RKO (cell line): ENCODE measurements around the gene MLX.
"Not testable (repeated sequence)": the region's sequence is repeated elsewhere in the genome, so short reads cannot be mapped to it uniquely, and the experiment has no call there.

ENCODE experiments used
- DNase-seq: peaks from one replicate; pipeline ENCODE4 v3.0.0-alpha.2; 2016; ENCODE audit warnings: low spot score

MLX gene

DNA sequence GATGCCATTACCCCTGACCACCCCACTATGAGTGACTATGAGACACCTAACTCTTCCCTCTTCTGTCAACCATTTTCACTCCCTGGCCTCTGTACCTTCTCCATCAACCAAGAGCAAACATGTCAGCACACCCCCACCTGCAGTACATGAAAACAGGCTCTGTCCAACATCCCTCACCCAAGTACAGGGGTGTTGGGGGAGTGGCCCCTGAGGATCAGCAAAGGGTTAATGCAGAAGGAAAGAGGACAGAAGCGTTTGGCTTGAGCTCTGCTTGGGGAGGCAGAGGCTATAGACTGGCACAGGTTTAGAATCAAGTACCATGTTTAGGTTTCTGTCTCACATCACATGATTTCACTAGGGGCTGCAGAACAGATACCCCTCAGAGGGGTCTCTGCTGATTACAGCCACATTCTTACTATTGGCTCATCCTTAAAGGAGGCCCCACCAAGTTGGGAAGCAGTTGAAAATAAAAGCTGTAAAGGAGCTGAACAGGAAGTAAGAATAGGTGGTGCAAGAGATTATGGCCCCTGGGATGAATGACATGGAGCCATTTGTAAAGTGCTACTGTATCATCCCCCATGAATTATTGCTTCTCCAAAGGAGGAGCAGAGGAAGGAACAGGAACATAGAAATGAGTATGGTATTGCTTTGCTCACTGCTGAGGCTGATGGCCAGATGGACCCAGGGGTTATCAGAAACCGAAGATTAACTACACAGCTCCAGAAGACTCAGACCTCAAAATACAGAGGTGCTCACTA lies 13.1 kb downstream of the MLX start:
- no peak for DNase-seq

DNA sequence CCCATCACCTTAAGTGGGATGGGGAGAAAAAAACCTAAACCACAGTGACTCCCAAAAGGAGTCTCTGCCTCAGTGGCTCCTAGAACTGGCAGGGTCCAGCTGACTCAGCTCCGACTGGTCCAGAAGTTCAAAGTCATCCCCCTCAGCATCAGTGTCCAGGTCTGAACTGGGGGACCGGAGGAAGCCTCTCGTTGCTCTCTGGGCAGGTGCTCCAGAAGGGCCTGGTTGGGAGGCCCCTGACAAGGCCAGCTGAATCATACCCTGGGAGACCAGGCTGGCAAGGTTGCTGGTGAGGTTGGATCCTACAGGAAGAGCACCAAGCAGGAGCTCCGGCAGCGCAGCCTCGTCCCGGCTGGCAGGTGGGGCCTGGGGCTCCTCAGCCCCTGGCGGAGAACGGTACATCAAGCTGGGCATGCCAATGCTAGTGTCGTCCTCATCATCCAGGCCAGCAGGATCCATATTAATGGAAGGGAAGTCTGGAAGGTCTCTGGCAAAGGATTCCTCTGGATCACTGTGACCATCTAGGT lies 14.9 kb downstream of the MLX start:
- no peak for DNase-seq

- DNase-seq = no peak
Measured at GRCh38 chr17:42584880-42585279, 18.0 kb downstream of the MLX start.

DNA sequence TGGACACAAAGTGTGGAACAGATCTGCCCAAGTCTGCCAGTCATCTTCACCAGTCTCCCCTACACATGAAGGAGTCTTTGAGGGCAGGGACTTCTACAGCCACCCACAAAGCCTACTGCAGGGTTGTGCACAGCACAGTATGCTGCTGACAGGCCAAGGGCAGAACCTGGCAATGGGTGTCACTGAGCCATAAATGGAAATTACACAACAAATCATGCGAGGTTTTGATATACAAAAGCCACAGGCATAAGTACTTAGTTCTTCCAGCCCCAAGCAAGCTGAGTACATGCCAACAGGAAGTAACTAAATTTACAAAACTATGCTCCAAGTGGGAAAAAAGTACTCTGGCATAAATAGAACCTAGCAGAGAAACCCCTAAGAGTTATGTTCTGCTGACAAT lies 18.5 kb downstream of the MLX start:
- DNase-seq = no peak

GRCh38 chr17:42586514-42587230 lies 19.8 kb downstream of the MLX start:
- DNase-seq = no peak

GRCh38 chr17:42590886-42591285 lies 24.0 kb downstream of the MLX start:
- no peak for DNase-seq

- no peak for DNase-seq
Measured at GRCh38 chr17:42591411-42591810, 24.5 kb downstream of the MLX start.

- no peak for DNase-seq
Measured at GRCh38 chr17:42596386-42596785, 29.5 kb downstream of the MLX start.

DNA sequence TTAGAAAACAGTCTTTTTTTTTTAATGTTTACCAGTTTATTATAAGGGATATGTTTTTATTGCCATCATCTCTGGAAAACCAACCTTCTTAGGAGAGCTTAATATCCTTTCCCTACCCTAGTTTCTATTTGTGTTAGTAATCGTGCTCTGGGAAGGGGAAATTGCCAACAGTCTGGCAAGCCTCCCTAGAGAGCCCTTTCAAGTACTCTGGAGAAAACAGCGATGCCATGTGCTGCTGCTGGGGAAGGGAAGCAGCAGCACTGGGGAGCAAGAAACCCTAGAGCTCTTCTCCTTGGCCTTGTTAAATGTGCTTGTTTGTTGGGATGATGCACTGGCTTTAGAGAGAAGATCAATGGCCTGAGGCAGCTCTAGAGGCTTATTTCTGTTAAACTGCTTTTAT lies 32.0 kb downstream of the MLX start:
- DNase-seq = no peak

DNA sequence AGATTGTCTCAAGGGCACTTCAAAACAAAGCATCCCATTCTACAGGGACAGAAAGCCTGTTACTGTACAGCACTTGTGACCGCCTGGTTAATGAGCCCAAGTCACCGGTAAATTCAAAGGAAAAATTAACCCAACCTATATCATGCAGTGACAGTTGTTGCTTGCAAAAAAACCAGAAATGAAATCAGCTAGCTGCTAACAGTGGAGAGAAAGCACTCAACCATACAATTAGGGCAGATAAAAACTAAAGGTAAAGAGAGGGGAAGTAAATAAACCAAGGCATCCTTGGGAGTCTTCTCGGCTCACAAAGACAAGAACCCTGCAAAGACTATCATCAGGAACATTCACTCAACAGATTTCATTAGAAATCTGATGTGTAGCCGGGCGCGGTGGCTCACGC lies 36.4 kb downstream of the MLX start:
- no peak for DNase-seq

GRCh38 chr17:42607769-42608168 lies 40.9 kb downstream of the MLX start:
- no peak for DNase-seq

DNA sequence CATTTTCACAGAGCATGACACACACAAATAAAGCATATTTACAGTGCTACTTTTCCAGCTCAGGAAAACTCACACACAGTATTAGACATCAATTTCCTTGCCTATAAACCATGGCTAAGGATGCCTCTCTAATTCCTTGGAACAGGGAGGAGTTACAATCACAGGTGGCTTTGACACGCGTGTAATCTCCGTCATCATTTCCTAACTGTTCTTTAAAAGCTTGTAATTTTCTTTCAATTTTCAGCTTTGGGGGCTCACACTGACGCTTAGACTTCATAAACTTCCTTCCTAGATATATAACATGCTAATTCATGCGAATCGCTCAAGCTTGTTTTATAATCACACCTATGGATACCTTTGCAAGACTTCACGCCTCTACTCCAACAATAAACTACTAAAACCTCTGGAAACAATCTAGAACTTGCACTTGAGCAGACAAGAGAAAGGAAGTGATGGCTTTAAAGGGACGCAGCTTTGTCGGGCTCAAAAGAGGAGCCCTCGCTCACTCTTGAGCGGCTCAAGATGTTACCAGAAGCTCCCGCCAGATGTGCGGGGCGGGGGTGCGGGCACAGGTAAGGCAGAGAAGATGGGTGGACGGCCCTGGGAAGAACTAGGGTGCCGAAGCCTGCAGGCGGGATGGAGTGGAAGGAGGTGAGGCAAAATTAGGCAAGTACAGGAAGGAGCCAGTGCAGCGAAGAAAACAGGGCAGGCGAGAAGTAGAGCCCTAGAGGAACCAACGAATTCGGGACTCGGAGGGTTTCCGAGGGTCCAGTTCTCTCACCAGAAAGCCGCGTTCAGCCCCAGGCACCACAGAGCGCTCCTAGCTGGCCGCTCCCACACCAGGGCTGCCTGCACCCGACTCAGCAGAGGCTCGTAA lies 41.6 kb downstream of the MLX start:
- peak; percentile 39 for DNase-seq

DNA sequence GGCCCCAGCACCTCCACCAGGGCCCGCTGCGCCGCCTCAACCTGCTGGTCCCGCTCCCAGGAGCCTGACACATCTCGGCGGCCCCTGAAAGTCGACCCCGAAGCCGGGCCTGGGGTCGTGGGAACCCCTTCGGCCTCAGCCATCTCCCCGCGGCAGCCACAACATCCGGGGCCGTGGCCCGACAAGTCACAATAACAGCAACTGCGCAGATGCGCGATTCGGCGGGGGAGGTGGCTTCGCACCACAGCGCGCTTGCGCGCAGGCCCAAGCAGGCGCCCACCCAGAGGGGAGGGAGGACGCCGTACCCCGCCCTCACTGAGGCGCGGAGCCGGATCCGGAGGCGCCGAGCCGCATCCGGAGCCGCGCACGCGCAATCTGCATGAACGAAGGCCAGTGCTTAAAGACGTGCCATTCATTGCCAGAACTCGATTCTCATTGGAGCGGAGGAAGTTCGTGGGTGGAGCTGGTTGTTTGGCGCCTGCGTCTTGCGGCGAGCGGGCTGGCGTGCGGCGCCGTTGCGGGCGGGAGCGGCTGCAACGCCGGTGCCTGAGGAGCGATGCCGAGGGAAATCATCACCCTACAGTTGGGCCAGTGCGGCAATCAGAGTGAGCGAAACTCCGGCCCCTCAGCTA lies 42.4 kb downstream of the MLX start, which contains the start of the genes RETREG3 and TUBG1:
RETREG3 (minus strand) TSS at position 193 of the 632 bp plus-strand sequence; CDS start at position 143, 50 bp downstream.
TUBG1 (plus strand) TSS at position 502 of the 632 bp plus-strand sequence; CDS start at position 557, 55 bp downstream.
- DNase-seq = peak; percentile 99

DNA sequence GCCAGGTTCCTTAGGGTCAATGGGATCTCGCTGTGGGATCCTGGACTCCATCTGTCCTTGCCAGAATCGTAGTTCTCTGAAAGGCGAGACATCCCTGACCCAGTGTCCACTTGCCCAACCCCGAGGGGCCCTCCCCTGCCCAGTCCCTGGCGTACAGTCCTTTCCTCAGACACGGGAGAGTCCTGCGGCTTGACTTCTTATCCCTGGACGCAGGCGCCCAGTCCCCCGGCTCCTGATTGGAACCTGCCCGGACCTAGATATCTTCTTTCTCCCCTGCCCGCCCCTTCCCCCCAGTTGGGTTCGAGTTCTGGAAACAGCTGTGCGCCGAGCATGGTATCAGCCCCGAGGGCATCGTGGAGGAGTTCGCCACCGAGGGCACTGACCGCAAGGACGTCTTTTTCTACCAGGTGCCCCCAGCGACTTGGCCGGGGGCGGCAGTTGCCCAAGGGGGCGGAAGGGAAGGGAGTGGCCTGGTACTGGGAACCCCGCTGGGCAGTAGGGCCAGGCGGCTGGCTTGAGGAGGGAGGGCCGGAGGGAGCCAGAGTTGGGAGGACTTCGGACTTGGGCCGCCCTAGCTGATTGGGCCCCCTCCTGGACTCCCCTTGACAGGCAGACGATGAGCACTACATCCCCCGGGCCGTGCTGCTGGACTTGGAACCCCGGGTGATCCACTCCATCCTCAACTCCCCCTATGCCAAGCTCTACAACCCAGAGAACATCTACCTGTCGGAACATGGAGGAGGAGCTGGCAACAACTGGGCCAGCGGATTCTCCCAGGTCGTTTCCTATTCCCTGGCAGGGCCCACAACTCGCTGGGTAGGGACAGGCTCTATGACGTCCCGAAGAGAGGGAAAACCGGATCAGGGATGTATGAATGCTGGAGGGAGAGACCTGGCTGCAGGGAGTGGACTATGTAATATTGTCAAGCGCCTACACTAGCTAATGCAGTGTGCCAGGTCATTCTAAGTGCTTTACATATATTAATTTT lies 43.2 kb downstream of the MLX start:
- peak; percentile 40 for DNase-seq

GRCh38 chr17:42612013-42612412 lies 45.1 kb downstream of the MLX start:
- DNase-seq = no peak

- DNase-seq = no peak
Measured at GRCh38 chr17:42613699-42614295, 46.9 kb downstream of the MLX start.

DNA sequence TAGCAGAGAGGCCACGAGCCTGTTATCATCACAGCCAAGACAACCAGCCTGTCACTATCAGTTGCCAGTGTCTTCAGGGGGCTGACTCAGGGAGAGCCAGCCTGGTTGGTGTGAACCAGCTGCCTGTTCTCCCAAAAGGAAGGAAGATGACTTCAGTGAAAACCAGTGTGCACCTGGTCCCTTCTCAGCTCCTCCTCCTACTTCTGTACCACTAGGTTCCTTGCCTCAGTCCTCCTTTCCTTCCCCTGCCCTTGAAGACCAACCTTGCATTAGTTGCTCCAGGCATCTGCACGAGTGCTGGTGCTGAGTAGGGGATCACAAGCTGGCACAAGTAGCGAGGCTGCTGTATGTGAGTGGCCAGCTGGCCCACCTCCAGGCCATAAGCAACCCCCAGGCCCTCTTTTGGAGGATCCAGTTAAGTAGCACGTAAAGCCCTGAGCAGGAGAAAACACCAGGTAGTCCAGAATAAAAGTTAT lies 51.1 kb downstream of the MLX start:
- no peak for DNase-seq

- peak; percentile 24 for DNase-seq
Measured at GRCh38 chr17:42618442-42619150, 51.7 kb downstream of the MLX start.

DNA sequence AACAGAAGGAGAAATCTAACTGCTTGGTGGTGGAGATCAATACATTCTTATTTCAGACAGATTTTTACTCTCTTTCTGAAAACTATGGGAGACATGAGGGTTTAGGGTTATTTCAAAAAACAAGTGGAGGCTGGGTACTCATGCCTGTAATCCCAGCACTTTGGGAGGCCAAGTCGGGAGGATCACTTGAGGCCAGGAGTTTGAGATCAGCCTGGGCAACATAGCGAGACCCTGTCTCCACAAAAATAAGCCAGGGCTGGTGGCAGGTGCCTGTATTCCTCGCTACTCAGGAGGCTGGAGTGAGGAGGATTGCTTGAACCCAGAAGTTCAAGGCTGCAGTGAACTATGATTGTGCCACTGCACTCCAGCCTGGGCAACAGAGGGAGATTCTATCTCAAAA lies 55.1 kb downstream of the MLX start:
- not testable (repeated sequence) for DNase-seq
